Right lobe of liver (tissue), 4 donors: Measurements from ENCODE around the gene ZNF3.

Source experiments
- POLR2A ChIP-seq: fragments of 450-650 bp; IDR thresholded peaks from one replicate; pipeline ENCODE4 v1.6.1; 2017; ENCODE audit warnings: antibody characterized with exemption, mild to moderate bottlenecking
- TF ChIP-seq, protein P1 (sequence below), 4 donors: fragments of 200-600 bp in 3 of 4; fragments of 450-650 bp in 1 of 4; IDR thresholded peaks; one replicate each; pipeline versions ENCODE4 v1.5.1 to v1.8.0; 2016 to 2022; ENCODE audit warnings: antibody characterized with exemption in 4 of 4, mild to moderate bottlenecking in 2 of 4
- donor health status: DM: no; HTN: no; CAD: no.
- donor health status: DM: no; HTN: no; CAD: no.
- donor health status: DM: no; HTN: yes; CAD: no.

DNA sequence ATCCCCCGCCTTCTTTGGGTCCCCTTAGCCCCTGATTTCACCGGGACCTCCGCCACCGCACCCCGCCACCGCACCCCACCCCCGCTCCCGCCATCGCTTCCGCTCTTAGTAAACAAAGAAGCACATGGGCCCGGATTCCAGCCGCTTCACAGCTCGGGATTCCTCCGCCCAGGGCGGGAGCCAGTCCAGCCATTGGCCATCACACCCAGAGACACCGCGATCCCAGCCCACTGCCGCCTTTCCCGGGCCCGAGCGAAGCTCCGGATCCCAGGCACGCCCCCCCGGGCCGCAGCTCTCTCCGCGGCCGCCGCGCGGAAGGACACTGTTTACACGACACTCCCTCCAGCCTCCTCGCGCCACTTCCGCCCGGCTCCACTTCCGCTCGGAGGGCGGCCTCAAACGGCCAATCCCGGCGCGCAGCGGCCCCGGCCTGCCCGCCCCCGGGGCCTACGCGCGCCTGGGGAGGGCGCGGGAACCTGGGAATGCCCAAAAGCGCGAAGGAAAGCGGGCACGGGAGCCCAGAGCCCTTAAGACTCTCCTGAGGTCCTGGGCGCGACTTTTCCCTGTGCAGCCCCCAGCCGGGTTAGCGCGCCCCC, 19.0 kb upstream of the ZNF3 start:
- TF ChIP-seq POLR2A = no peak
- TF ChIP-seq, protein P1, sequence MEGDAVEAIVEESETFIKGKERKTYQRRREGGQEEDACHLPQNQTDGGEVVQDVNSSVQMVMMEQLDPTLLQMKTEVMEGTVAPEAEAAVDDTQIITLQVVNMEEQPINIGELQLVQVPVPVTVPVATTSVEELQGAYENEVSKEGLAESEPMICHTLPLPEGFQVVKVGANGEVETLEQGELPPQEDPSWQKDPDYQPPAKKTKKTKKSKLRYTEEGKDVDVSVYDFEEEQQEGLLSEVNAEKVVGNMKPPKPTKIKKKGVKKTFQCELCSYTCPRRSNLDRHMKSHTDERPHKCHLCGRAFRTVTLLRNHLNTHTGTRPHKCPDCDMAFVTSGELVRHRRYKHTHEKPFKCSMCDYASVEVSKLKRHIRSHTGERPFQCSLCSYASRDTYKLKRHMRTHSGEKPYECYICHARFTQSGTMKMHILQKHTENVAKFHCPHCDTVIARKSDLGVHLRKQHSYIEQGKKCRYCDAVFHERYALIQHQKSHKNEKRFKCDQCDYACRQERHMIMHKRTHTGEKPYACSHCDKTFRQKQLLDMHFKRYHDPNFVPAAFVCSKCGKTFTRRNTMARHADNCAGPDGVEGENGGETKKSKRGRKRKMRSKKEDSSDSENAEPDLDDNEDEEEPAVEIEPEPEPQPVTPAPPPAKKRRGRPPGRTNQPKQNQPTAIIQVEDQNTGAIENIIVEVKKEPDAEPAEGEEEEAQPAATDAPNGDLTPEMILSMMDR (IDR thresholded peaks at IDR 0.05) = no peak
